Neural cell (in vitro differentiated cells): ENCODE results near the gene TGDS. TPM values are rescaled to one million over a fixed set of nuclear protein-coding genes. Genes with fewer than 3 reads are reported as not detected.

ENCODE experiments used
- H2AFZ ChIP-seq: fragments of 200-600, 300-800 bp; sonication (generic), shearing (Covaris generic); 2 replicates; pipeline ENCODE4 v1.6.0; 2014; ENCODE audit warnings: low read depth, mild to moderate bottlenecking, antibody characterized with exemption, low read length, moderate library complexity
- H3F3A ChIP-seq: fragments of 200-600 bp; shearing (Covaris generic); 2 replicates; pipeline ENCODE4 v1.6.1; 2016; ENCODE audit warnings: mild to moderate bottlenecking, moderate library complexity, mixed read lengths, antibody characterized with exemption, low read length; ENCODE audit not compliant: insufficient read depth, poor library complexity, severe bottlenecking
- H3K27ac ChIP-seq: fragments of 200-600, 300-800 bp; sonication (generic), shearing (Covaris generic); 2 replicates; pipeline ENCODE4 v1.5.1; 2014; ENCODE audit warnings: mild to moderate bottlenecking, low read length, moderate library complexity
- H3K27me3 ChIP-seq: fragments of 300-800, 200-600 bp; sonication (generic), shearing (Covaris generic); 2 replicates; pipeline ENCODE4 v1.6.0; 2014; ENCODE audit warnings: mild to moderate bottlenecking, low read depth, low read length, moderate library complexity; ENCODE audit not compliant: insufficient read depth
- H3K36me3 ChIP-seq: fragments of 300-800, 200-600 bp; sonication (generic), shearing (Covaris generic); 2 replicates; pipeline ENCODE4 v1.5.1; 2014; ENCODE audit warnings: mild to moderate bottlenecking, antibody characterized with exemption, low read length, moderate library complexity; ENCODE audit not compliant: insufficient read depth
- H3K4me2 ChIP-seq: fragments of 300-800, 200-600 bp; sonication (generic), shearing (Covaris generic); 2 replicates; pipeline ENCODE4 v1.6.0; 2014; ENCODE audit warnings: mild to moderate bottlenecking, low read length
- H3K4me3 ChIP-seq: fragments of 300-800, 200-600 bp; sonication (generic), shearing (Covaris generic); 2 replicates; pipeline ENCODE4 v1.5.1; 2014; ENCODE audit warnings: mild to moderate bottlenecking, low read length, moderate library complexity
- H3K79me2 ChIP-seq: fragments of 200-600 bp; shearing (Covaris generic); replicated peaks from 2 replicates; pipeline ENCODE4 v1.6.0; 2014; ENCODE audit warnings: mild to moderate bottlenecking, low read length, moderate library complexity; ENCODE audit not compliant: insufficient read depth
- H3K9ac ChIP-seq: fragments of 300-800, 200-600 bp; sonication (generic), shearing (Covaris generic); 2 replicates; pipeline ENCODE4 v1.6.1; 2016; ENCODE audit warnings: mild to moderate bottlenecking, low read length, mixed read lengths
- H3K9me2 ChIP-seq: fragments of 200-600 bp; shearing (Covaris generic); 2 replicates; pipeline ENCODE4 v1.6.1; 2016; ENCODE audit warnings: mild to moderate bottlenecking, low read length, mixed read lengths; ENCODE audit not compliant: insufficient read depth
- H3K9me3 ChIP-seq: fragments of 200-600, 300-800 bp; sonication (generic), shearing (Covaris generic); 2 replicates; pipeline ENCODE4 v1.6.1; 2016; ENCODE audit warnings: mild to moderate bottlenecking, mixed run types, low read length, moderate library complexity, mixed read lengths
- H4K20me1 ChIP-seq: fragments of 200-600 bp; shearing (Covaris generic); 2 replicates; pipeline ENCODE4 v1.6.1; 2016; ENCODE audit warnings: mild to moderate bottlenecking, mixed run types; ENCODE audit not compliant: insufficient read depth
- EP300 ChIP-seq: fragments of 450-650 bp; conservative IDR thresholded peaks from 2 replicates; pipeline ENCODE4 v1.6.1; 2014; ENCODE audit warnings: antibody characterized with exemption, mild to moderate bottlenecking, moderate library complexity; ENCODE audit not compliant: poor library complexity, severe bottlenecking
- EZH2 ChIP-seq: fragments of 200-600, 300-800 bp; shearing (Covaris generic), sonication (generic); IDR thresholded peaks from 2 replicates; pipeline ENCODE4 v1.6.1; 2014; ENCODE audit warnings: antibody characterized with exemption, low read length, borderline replicate concordance, mild to moderate bottlenecking; ENCODE audit not compliant: insufficient read depth, poor library complexity, severe bottlenecking
- MXI1 ChIP-seq: fragments of 450-650 bp; conservative IDR thresholded peaks from 2 replicates; pipeline ENCODE4 v1.6.1; 2014; ENCODE audit warnings: antibody characterized with exemption, mild to moderate bottlenecking; ENCODE audit not compliant: poor library complexity, severe bottlenecking
- POLR2AphosphoS5 ChIP-seq: IDR thresholded peaks from 2 replicates; pipeline ENCODE4 v1.6.1; 2012
- RAD21 ChIP-seq: fragments of 450-650 bp; conservative IDR thresholded peaks from 2 replicates; pipeline ENCODE4 v1.6.1; 2014; ENCODE audit warnings: antibody characterized with exemption, mild to moderate bottlenecking, moderate library complexity
- SMC3 ChIP-seq: fragments of 450-650 bp; conservative IDR thresholded peaks from 2 replicates; pipeline ENCODE4 v1.6.1; 2014; ENCODE audit warnings: antibody characterized with exemption, mild to moderate bottlenecking, moderate library complexity; ENCODE audit not compliant: poor library complexity
- TAF1 ChIP-seq: IDR thresholded peaks from 2 replicates; pipeline ENCODE4 v1.6.1; 2012; ENCODE audit warnings: low read depth
- polyA plus RNA-seq: library from polyadenylated mRNA; depleted of rRNA; stranded (reverse); fragments of >200 nt; gene quantifications from 2 replicates; pipeline ENCODE4 v1.2.3, GENCODE V29; 2014
- TF ChIP-seq, protein P1 (sequence below): fragments of 450-650 bp; IDR thresholded peaks from 2 replicates; pipeline ENCODE4 v1.5.1; 2014; ENCODE audit warnings: antibody characterized with exemption, mild to moderate bottlenecking, moderate library complexity; ENCODE audit not compliant: poor library complexity, severe bottlenecking
- TF ChIP-seq, protein P2 (sequence below): IDR thresholded peaks from 2 replicates; pipeline ENCODE4 v1.6.1; 2012; ENCODE audit warnings: borderline replicate concordance

Gene TGDS
- polyA plus RNA-seq, 1 donor from 2014 or later: 10.2 TPM

GRCh38 chr13:94620286-94620896 is 24.4 kb upstream of the TGDS start:
- Histone ChIP-seq H3K9me2 (no peaks in the 10 kb centered on the region), H3K79me2 (no peaks in the 10 kb centered on the region), H3K36me3 (no peaks in the 10 kb centered on the region), H3K4me3 (no peak overlapping the region), H2AFZ (no peak overlapping the region), H3K27me3 (no peaks in the 10 kb centered on the region), H3K9ac (no peak overlapping the region), H4K20me1 (no peaks in the 10 kb centered on the region), H3K27ac (no peak overlapping the region), H3K4me2 (no peak overlapping the region), H3K9me3 (no peaks in the 10 kb centered on the region), H3F3A (no peaks in the 10 kb centered on the region)
- TF ChIP-seq EP300 (no peak), RAD21 (peak; percentile 90), SMC3 (peak; percentile 94), POLR2AphosphoS5 (no peak)
- TF ChIP-seq, protein P1, sequence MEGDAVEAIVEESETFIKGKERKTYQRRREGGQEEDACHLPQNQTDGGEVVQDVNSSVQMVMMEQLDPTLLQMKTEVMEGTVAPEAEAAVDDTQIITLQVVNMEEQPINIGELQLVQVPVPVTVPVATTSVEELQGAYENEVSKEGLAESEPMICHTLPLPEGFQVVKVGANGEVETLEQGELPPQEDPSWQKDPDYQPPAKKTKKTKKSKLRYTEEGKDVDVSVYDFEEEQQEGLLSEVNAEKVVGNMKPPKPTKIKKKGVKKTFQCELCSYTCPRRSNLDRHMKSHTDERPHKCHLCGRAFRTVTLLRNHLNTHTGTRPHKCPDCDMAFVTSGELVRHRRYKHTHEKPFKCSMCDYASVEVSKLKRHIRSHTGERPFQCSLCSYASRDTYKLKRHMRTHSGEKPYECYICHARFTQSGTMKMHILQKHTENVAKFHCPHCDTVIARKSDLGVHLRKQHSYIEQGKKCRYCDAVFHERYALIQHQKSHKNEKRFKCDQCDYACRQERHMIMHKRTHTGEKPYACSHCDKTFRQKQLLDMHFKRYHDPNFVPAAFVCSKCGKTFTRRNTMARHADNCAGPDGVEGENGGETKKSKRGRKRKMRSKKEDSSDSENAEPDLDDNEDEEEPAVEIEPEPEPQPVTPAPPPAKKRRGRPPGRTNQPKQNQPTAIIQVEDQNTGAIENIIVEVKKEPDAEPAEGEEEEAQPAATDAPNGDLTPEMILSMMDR: peak; percentile 86

- H3F3A ChIP-seq: no peaks in the 10 kb centered on the region
Observed at GRCh38 chr13:94617389-94618000, 21.5 kb upstream of the TGDS start.

More at GRCh38 chr13:94617389-94618000, 21.5 kb upstream of the TGDS start:
- Histone ChIP-seq H3K9ac (no peak overlapping the region), H3K9me2 (no peaks in the 10 kb centered on the region), H3K27ac (no peak overlapping the region), H3K9me3 (no peaks in the 10 kb centered on the region), H3K79me2 (no peaks in the 10 kb centered on the region), H3K4me3 (no peak overlapping the region), H2AFZ (no peak overlapping the region), H3K4me2 (no peak overlapping the region), H4K20me1 (no peaks in the 10 kb centered on the region), H3K27me3 (no peaks in the 10 kb centered on the region), H3K36me3 (no peaks in the 10 kb centered on the region)
- TF ChIP-seq POLR2AphosphoS5 (no peak), SMC3 (peak; percentile 83), EZH2 (no peak), MXI1 (no peak), TAF1 (no peak), EP300 (no peak), RAD21 (peak; percentile 88)
- TF ChIP-seq, protein P2, sequence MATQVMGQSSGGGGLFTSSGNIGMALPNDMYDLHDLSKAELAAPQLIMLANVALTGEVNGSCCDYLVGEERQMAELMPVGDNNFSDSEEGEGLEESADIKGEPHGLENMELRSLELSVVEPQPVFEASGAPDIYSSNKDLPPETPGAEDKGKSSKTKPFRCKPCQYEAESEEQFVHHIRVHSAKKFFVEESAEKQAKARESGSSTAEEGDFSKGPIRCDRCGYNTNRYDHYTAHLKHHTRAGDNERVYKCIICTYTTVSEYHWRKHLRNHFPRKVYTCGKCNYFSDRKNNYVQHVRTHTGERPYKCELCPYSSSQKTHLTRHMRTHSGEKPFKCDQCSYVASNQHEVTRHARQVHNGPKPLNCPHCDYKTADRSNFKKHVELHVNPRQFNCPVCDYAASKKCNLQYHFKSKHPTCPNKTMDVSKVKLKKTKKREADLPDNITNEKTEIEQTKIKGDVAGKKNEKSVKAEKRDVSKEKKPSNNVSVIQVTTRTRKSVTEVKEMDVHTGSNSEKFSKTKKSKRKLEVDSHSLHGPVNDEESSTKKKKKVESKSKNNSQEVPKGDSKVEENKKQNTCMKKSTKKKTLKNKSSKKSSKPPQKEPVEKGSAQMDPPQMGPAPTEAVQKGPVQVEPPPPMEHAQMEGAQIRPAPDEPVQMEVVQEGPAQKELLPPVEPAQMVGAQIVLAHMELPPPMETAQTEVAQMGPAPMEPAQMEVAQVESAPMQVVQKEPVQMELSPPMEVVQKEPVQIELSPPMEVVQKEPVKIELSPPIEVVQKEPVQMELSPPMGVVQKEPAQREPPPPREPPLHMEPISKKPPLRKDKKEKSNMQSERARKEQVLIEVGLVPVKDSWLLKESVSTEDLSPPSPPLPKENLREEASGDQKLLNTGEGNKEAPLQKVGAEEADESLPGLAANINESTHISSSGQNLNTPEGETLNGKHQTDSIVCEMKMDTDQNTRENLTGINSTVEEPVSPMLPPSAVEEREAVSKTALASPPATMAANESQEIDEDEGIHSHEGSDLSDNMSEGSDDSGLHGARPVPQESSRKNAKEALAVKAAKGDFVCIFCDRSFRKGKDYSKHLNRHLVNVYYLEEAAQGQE: no peak
- TF ChIP-seq, protein P1: peak; percentile 84
